Activated CD4-positive, CD25-positive, alpha-beta regulatory T cell treated with anti-CD3 and anti-CD28 coated beads, Interleukin-2, amount 50 U/mL, for 72 hours (primary cell): ENCODE results near the gene OSTM1.

Experiments used
- DNase-seq: peaks from one replicate; pipeline ENCODE4 v3.0.0; 2021

The OSTM1 gene

GRCh38 chr6:108074359-108075144 is at the start of gene OSTM1:
Gene OSTM1, minus strand, starts transcription at chr6:108074741. Its CDS starts 90 bp downstream, at chr6:108074651.
- DNase-seq, result peak; percentile 97

- no peak for DNase-seq
Measured at GRCh38 chr6:108123946-108124345, 49.4 kb upstream of the OSTM1 start.

- no peak for DNase-seq
Measured at GRCh38 chr6:108123481-108123929, 49.0 kb upstream of the OSTM1 start.

- no peak for DNase-seq
Measured at GRCh38 chr6:108121612-108122011, 47.1 kb upstream of the OSTM1 start.

GRCh38 chr6:108120311-108120710 is 45.8 kb upstream of the OSTM1 start:
- no peak for DNase-seq

GRCh38 chr6:108119769-108120141 is 45.2 kb upstream of the OSTM1 start:
- DNase-seq, result no peak

- DNase-seq, result no peak
Measured at GRCh38 chr6:108118810-108119768, 44.5 kb upstream of the OSTM1 start.

- DNase-seq, result no peak
Measured at GRCh38 chr6:108118359-108118724, 43.8 kb upstream of the OSTM1 start.

GRCh38 chr6:108117427-108118358 is 43.2 kb upstream of the OSTM1 start:
- no peak for DNase-seq

- DNase-seq, result no peak
Measured at GRCh38 chr6:108116546-108117426, 42.2 kb upstream of the OSTM1 start.

- no peak for DNase-seq
Measured at GRCh38 chr6:108115598-108116058, 41.1 kb upstream of the OSTM1 start.

GRCh38 chr6:108114841-108115597 is 40.5 kb upstream of the OSTM1 start:
- no peak for DNase-seq

- no peak for DNase-seq
Measured at GRCh38 chr6:108113557-108114519, 39.3 kb upstream of the OSTM1 start.

- DNase-seq, result no peak
Measured at GRCh38 chr6:108108374-108108773, 33.8 kb upstream of the OSTM1 start.

- no peak for DNase-seq
Measured at GRCh38 chr6:108107102-108107501, 32.6 kb upstream of the OSTM1 start.

- no peak for DNase-seq
Measured at GRCh38 chr6:108106694-108107093, 32.2 kb upstream of the OSTM1 start.

- no peak for DNase-seq
Measured at GRCh38 chr6:108106261-108106660, 31.7 kb upstream of the OSTM1 start.

- no peak for DNase-seq
Measured at GRCh38 chr6:108105571-108105970, 31.0 kb upstream of the OSTM1 start.

GRCh38 chr6:108102965-108103364 is 28.4 kb upstream of the OSTM1 start:
- DNase-seq, result no peak

GRCh38 chr6:108100003-108100402 is 25.5 kb upstream of the OSTM1 start:
- no peak for DNase-seq
